Stimulated activated CD4-positive, alpha-beta T cell treated with anti-CD3 and anti-CD28 coated beads, Interleukin-2, amount 100 ng/mL, for 48 hours (primary cell): Measurements from ENCODE around the gene SPINK1.
"Not testable (repeated sequence)": the region's sequence is repeated elsewhere in the genome, so short reads cannot be mapped to it uniquely, and the experiment has no call there.

Source experiments
- DNase-seq, 2 donors: peaks; one replicate each; pipeline ENCODE4 v3.0.0-alpha.2; 2020

The SPINK1 gene

GRCh38 chr5:147831465-147831864 lies at the start of gene SPINK1:
SPINK1 (minus strand) TSS chr5:147831671; CDS start chr5:147831577, 94 bp downstream.
- no peak for DNase-seq

GRCh38 chr5:147880487-147880886 lies 49.0 kb upstream of the SPINK1 start:
- DNase-seq = no peak

- no peak for DNase-seq
Measured at GRCh38 chr5:147879784-147880183, 48.3 kb upstream of the SPINK1 start.

GRCh38 chr5:147878066-147878759 lies 46.7 kb upstream of the SPINK1 start, which contains the start of gene SCGB3A2:
SCGB3A2 (plus strand) TSS chr5:147878711; CDS start chr5:147878804, 93 bp downstream.
- DNase-seq = no peak

GRCh38 chr5:147876626-147877025 lies 45.2 kb upstream of the SPINK1 start:
- DNase-seq = no peak

GRCh38 chr5:147876141-147876540 lies 44.7 kb upstream of the SPINK1 start:
- DNase-seq = no peak

GRCh38 chr5:147874910-147875367 lies 43.5 kb upstream of the SPINK1 start:
- DNase-seq = no peak

GRCh38 chr5:147874118-147874875 lies 42.8 kb upstream of the SPINK1 start:
- not testable (repeated sequence) for DNase-seq

GRCh38 chr5:147872744-147873435 lies 41.4 kb upstream of the SPINK1 start:
- DNase-seq = not testable (repeated sequence)

- not testable (repeated sequence) for DNase-seq
Measured at GRCh38 chr5:147871980-147872549, 40.6 kb upstream of the SPINK1 start.

GRCh38 chr5:147869892-147870291 lies 38.4 kb upstream of the SPINK1 start:
- DNase-seq = not testable (repeated sequence)

GRCh38 chr5:147869112-147869511 lies 37.6 kb upstream of the SPINK1 start:
- DNase-seq = no peak

- DNase-seq = no peak
Measured at GRCh38 chr5:147863454-147864158, 32.1 kb upstream of the SPINK1 start.

- no peak for DNase-seq
Measured at GRCh38 chr5:147860641-147861025, 29.2 kb upstream of the SPINK1 start.

GRCh38 chr5:147859962-147860640 lies 28.6 kb upstream of the SPINK1 start:
- DNase-seq = no peak

- no peak for DNase-seq
Measured at GRCh38 chr5:147858565-147858964, 27.1 kb upstream of the SPINK1 start.

GRCh38 chr5:147857302-147858129 lies 26.0 kb upstream of the SPINK1 start:
- peak; percentile 39 to 49 for DNase-seq

- no peak for DNase-seq
Measured at GRCh38 chr5:147856801-147857200, 25.3 kb upstream of the SPINK1 start.

- DNase-seq = no peak
Measured at GRCh38 chr5:147855774-147856069, 24.3 kb upstream of the SPINK1 start.

- DNase-seq = no peak
Measured at GRCh38 chr5:147854894-147855773, 23.7 kb upstream of the SPINK1 start.
